ENCODE results near the gene LRGUK.
"Not testable (repeated sequence)": the region's sequence is repeated elsewhere in the genome, so short reads cannot be mapped to it uniquely, and the experiment has no call there.

The LRGUK gene

DNA sequence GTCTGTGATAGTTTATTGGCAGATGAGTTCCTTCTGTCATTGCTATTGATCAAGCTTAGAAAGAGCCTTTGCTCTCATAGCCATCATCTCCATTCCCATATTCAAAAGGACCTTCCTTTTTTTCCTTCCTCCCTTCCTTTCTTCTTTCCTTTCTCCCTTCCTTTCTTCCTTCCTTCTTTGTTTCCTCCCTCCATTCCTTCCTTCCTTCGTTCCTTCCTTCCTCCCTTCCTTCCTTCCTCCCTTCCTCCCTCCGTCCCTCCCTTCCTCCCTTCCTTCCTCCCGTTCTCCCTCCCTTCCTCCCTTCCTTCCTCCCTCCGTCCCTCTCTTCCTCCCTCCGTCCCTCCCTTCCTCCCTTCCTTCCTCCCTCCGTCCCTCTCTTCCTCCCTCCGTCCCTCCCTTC lies 104.2 kb downstream of the LRGUK start:
- not testable (repeated sequence) for H3K27ac ChIP-seq (ENCODE audit: insufficient read depth, low read depth, low read length, poor library complexity, severe bottlenecking); H3K4me3 ChIP-seq (ENCODE audit: insufficient read depth, low read depth, low read length); H3K4me1 ChIP-seq (ENCODE audit: control insufficient read depth, insufficient read depth, low read length); H3K9me3 ChIP-seq (ENCODE audit: control insufficient read depth, low read length); H3K27me3 ChIP-seq (ENCODE audit: control insufficient read depth, insufficient read depth, low read length, poor library complexity, severe bottlenecking); H3K36me3 ChIP-seq (ENCODE audit: control insufficient read depth, insufficient read depth, low read length)
- WGBS, 2 experiments: 89 to 91% methylated on average over 7 of the region's 7 CpGs

DNA sequence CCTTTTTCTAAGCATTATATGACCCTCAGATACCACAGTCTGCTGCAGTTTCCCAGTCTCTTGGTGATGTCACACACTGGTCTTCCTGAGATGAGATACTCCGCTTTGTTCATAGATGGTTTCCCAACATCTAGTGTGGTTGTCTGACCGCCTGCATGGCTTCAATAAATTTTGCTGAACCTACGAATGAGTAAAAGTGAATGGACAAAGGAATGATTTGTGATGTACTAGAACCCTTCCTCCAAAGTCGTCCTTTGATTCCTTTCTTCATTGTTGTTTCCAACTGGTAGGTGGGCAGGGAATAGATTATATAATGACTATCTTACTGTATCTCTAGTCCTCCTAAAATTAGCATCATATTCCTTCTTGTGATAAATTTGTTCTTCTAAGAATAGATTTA lies 107.1 kb downstream of the LRGUK start:
- H3K9me3 ChIP-seq (ENCODE audit: control insufficient read depth, low read length): no peaks in the 10 kb centered on the region
- no peak overlapping the region for H3K27ac ChIP-seq (ENCODE audit: insufficient read depth, low read depth, low read length, poor library complexity, severe bottlenecking)
- no peaks in the 10 kb centered on the region for H3K27me3 ChIP-seq (ENCODE audit: control insufficient read depth, insufficient read depth, low read length, poor library complexity, severe bottlenecking)
- no peaks in the 10 kb centered on the region for H3K36me3 ChIP-seq (ENCODE audit: control insufficient read depth, insufficient read depth, low read length)
- 87 to 88% methylated on average over 4 of the region's 4 CpGs for WGBS, 2 experiments
- H3K4me3 ChIP-seq (ENCODE audit: insufficient read depth, low read depth, low read length): no peak overlapping the region
- H3K4me1 ChIP-seq (ENCODE audit: control insufficient read depth, insufficient read depth, low read length): no peaks in the 10 kb centered on the region

GRCh38 chr7:134245253-134245652 lies 118.1 kb downstream of the LRGUK start:
- H3K27me3 ChIP-seq (ENCODE audit: control insufficient read depth, insufficient read depth, low read length, poor library complexity, severe bottlenecking): no peaks in the 10 kb centered on the region
- H3K4me1 ChIP-seq (ENCODE audit: control insufficient read depth, insufficient read depth, low read length): no peaks in the 10 kb centered on the region
- no peak overlapping the region for H3K4me3 ChIP-seq (ENCODE audit: insufficient read depth, low read depth, low read length)
- H3K9me3 ChIP-seq (ENCODE audit: control insufficient read depth, low read length): no peaks in the 10 kb centered on the region
- 100% methylated on average over 1 to 2 of the region's 2 CpGs for WGBS, 2 experiments
- no peak overlapping the region for H3K27ac ChIP-seq (ENCODE audit: insufficient read depth, low read depth, low read length, poor library complexity, severe bottlenecking)
- no peaks in the 10 kb centered on the region for H3K36me3 ChIP-seq (ENCODE audit: control insufficient read depth, insufficient read depth, low read length)

GRCh38 chr7:134246347-134246746 lies 119.2 kb downstream of the LRGUK start:
- no peak overlapping the region for H3K4me3 ChIP-seq (ENCODE audit: insufficient read depth, low read depth, low read length)
- no peaks in the 10 kb centered on the region for H3K36me3 ChIP-seq (ENCODE audit: control insufficient read depth, insufficient read depth, low read length)
- no peaks in the 10 kb centered on the region for H3K9me3 ChIP-seq (ENCODE audit: control insufficient read depth, low read length)
- H3K27ac ChIP-seq (ENCODE audit: insufficient read depth, low read depth, low read length, poor library complexity, severe bottlenecking): no peak overlapping the region
- no peaks in the 10 kb centered on the region for H3K27me3 ChIP-seq (ENCODE audit: control insufficient read depth, insufficient read depth, low read length, poor library complexity, severe bottlenecking)
- 84 to 95% methylated on average over 3 of the region's 3 CpGs for WGBS, 2 experiments
- no peaks in the 10 kb centered on the region for H3K4me1 ChIP-seq (ENCODE audit: control insufficient read depth, insufficient read depth, low read length)

- H3K9me3 ChIP-seq (ENCODE audit: control insufficient read depth, low read length): no peaks in the 10 kb centered on the region
- no peaks in the 10 kb centered on the region for H3K4me1 ChIP-seq (ENCODE audit: control insufficient read depth, insufficient read depth, low read length)
- H3K36me3 ChIP-seq (ENCODE audit: control insufficient read depth, insufficient read depth, low read length): no peaks in the 10 kb centered on the region
- no peak overlapping the region for H3K27ac ChIP-seq (ENCODE audit: insufficient read depth, low read depth, low read length, poor library complexity, severe bottlenecking)
- no peaks in the 10 kb centered on the region for H3K27me3 ChIP-seq (ENCODE audit: control insufficient read depth, insufficient read depth, low read length, poor library complexity, severe bottlenecking)
- WGBS, 2 experiments: 100% methylated on average over 2 of the region's 2 CpGs; no CpG with 5 or more reads in 1 of the 2 experiments
- H3K4me3 ChIP-seq (ENCODE audit: insufficient read depth, low read depth, low read length): no peak overlapping the region
These were observed 119.6 kb downstream of the LRGUK start for GRCh38 chr7:134246761-134247160.

DNA sequence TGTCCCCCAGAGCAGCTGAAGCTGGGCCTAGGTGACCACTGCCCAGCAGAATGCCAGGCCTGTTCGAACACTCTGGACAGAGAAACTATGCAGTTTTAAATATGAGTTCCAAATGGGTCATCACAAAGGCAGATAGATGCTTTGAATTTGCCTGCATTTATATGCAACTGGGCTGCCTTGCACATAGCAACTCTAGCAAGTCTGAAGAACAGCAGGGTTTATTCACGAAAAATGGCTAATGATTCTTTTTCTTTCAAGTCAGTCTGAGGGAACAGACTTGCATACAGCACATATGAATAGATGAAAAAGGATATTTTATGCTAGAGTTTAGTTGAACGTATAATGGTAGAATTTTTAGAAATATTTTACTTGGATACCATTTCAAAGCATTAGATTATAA lies 121.1 kb downstream of the LRGUK start:
- WGBS, 2 experiments: 84 to 93% methylated on average over 2 of the region's 3 CpGs
- Histone ChIP-seq H3K27me3 (ENCODE audit: control insufficient read depth, insufficient read depth, low read length, poor library complexity, severe bottlenecking) (no peaks in the 10 kb centered on the region), H3K4me3 (ENCODE audit: insufficient read depth, low read depth, low read length) (no peak overlapping the region)

GRCh38 chr7:134254311-134254710 lies 127.2 kb downstream of the LRGUK start:
- 94% methylated on average over 3 of the region's 3 CpGs for WGBS, 2 experiments
- H3K27me3 ChIP-seq (ENCODE audit: control insufficient read depth, insufficient read depth, low read length, poor library complexity, severe bottlenecking): no peaks in the 10 kb centered on the region

More for the DNA sequence above, 121.1 kb downstream of the LRGUK start:
- Histone ChIP-seq H3K9me3 (ENCODE audit: control insufficient read depth, low read length) (no peaks in the 10 kb centered on the region), H3K4me1 (ENCODE audit: control insufficient read depth, insufficient read depth, low read length) (no peaks in the 10 kb centered on the region), H3K27ac (ENCODE audit: insufficient read depth, low read depth, low read length, poor library complexity, severe bottlenecking) (no peak overlapping the region), H3K36me3 (ENCODE audit: control insufficient read depth, insufficient read depth, low read length) (no peaks in the 10 kb centered on the region)

GRCh38 chr7:134255814-134256213 lies 128.7 kb downstream of the LRGUK start:
- WGBS, 2 experiments: 79 to 83% methylated on average over 5 of the region's 5 CpGs
- Histone ChIP-seq H3K27ac (ENCODE audit: insufficient read depth, low read depth, low read length, poor library complexity, severe bottlenecking) (no peak overlapping the region), H3K27me3 (ENCODE audit: control insufficient read depth, insufficient read depth, low read length, poor library complexity, severe bottlenecking) (no peaks in the 10 kb centered on the region), H3K4me1 (ENCODE audit: control insufficient read depth, insufficient read depth, low read length) (no peaks in the 10 kb centered on the region), H3K36me3 (ENCODE audit: control insufficient read depth, insufficient read depth, low read length) (no peaks in the 10 kb centered on the region), H3K9me3 (ENCODE audit: control insufficient read depth, low read length) (no peaks in the 10 kb centered on the region), H3K4me3 (ENCODE audit: insufficient read depth, low read depth, low read length) (no peak overlapping the region)

More at GRCh38 chr7:134254311-134254710, 127.2 kb downstream of the LRGUK start:
- Histone ChIP-seq H3K9me3 (ENCODE audit: control insufficient read depth, low read length) (no peaks in the 10 kb centered on the region), H3K4me3 (ENCODE audit: insufficient read depth, low read depth, low read length) (no peak overlapping the region), H3K27ac (ENCODE audit: insufficient read depth, low read depth, low read length, poor library complexity, severe bottlenecking) (no peak overlapping the region), H3K4me1 (ENCODE audit: control insufficient read depth, insufficient read depth, low read length) (no peaks in the 10 kb centered on the region), H3K36me3 (ENCODE audit: control insufficient read depth, insufficient read depth, low read length) (no peaks in the 10 kb centered on the region)

GRCh38 chr7:134262322-134262721 lies 135.2 kb downstream of the LRGUK start:
- WGBS, 2 experiments: 90 to 92% methylated on average over 3 to 4 of the region's 4 CpGs
- Histone ChIP-seq H3K27ac (ENCODE audit: insufficient read depth, low read depth, low read length, poor library complexity, severe bottlenecking) (no peak overlapping the region), H3K4me3 (ENCODE audit: insufficient read depth, low read depth, low read length) (no peak overlapping the region), H3K4me1 (ENCODE audit: control insufficient read depth, insufficient read depth, low read length) (no peaks in the 10 kb centered on the region), H3K9me3 (ENCODE audit: control insufficient read depth, low read length) (no peaks in the 10 kb centered on the region), H3K27me3 (ENCODE audit: control insufficient read depth, insufficient read depth, low read length, poor library complexity, severe bottlenecking) (no peaks in the 10 kb centered on the region), H3K36me3 (ENCODE audit: control insufficient read depth, insufficient read depth, low read length) (no peaks in the 10 kb centered on the region)

GRCh38 chr7:134276951-134277350 lies 149.8 kb downstream of the LRGUK start:
- H3K9me3 ChIP-seq (ENCODE audit: control insufficient read depth, low read length): no peaks in the 10 kb centered on the region
- H3K36me3 ChIP-seq (ENCODE audit: control insufficient read depth, insufficient read depth, low read length): no peaks in the 10 kb centered on the region
- H3K27me3 ChIP-seq (ENCODE audit: control insufficient read depth, insufficient read depth, low read length, poor library complexity, severe bottlenecking): no peaks in the 10 kb centered on the region
- H3K4me1 ChIP-seq (ENCODE audit: control insufficient read depth, insufficient read depth, low read length): no peaks in the 10 kb centered on the region
- WGBS, 2 experiments: 80 to 83% methylated on average over 5 of the region's 5 CpGs
- no peak overlapping the region for H3K4me3 ChIP-seq (ENCODE audit: insufficient read depth, low read depth, low read length)
- H3K27ac ChIP-seq (ENCODE audit: insufficient read depth, low read depth, low read length, poor library complexity, severe bottlenecking): no peak overlapping the region

DNA sequence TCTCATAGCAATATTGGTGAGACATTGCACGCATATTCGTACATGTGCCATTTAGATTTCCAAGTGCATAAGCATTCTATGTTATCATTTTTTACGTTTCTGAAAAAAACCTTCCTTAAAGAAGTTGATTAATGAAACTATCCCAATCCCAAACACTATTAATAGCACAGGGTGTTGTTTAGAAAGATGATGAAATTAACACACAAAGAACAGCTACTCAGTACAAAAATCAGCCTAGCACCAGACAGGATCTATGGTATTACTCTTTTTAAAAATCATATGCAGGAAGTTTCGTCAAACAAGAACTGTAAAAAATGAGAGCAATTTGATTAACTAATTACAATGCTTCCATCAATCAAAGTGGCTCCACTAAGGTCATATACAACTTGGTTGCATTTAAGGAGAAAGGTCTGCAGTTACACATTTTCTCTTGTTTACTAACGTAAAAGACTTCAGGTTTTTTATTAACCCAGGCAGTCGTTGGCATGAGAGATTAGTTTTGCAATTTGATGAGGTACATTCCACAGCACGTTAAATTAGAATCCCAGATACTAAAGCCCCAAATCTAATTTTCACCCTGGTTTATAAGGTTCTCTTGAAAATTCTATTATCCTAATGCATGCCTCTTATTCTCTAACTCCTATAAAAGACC lies 151.5 kb downstream of the LRGUK start:
- Histone ChIP-seq H3K9me3 (ENCODE audit: control insufficient read depth, low read length) (no peaks in the 10 kb centered on the region), H3K27ac (ENCODE audit: insufficient read depth, low read depth, low read length, poor library complexity, severe bottlenecking) (no peak overlapping the region), H3K36me3 (ENCODE audit: control insufficient read depth, insufficient read depth, low read length) (no peaks in the 10 kb centered on the region), H3K4me1 (ENCODE audit: control insufficient read depth, insufficient read depth, low read length) (no peaks in the 10 kb centered on the region), H3K27me3 (ENCODE audit: control insufficient read depth, insufficient read depth, low read length, poor library complexity, severe bottlenecking) (no peaks in the 10 kb centered on the region), H3K4me3 (ENCODE audit: insufficient read depth, low read depth, low read length) (no peak overlapping the region)
- 88 to 96% methylated on average over 7 of the region's 7 CpGs for WGBS, 2 experiments
